Lung (tissue), 12 donors: ENCODE measurements around the gene UXS1. TPM values are rescaled to one million over a fixed set of nuclear protein-coding genes. Genes with fewer than 3 reads are reported as not detected.
A peak's percentile ranks its signal among the peaks of the same experiment; 100 is the strongest.
"Not testable (repeated sequence)": the region's sequence is repeated elsewhere in the genome, so short reads cannot be mapped to it uniquely, and the experiment has no call there.

Experiments
- ATAC-seq: fragments of 200-7000 bp; cut with Tn5 transposase; one replicate; pipeline ENCODE4 v1.9.1; 2020; ENCODE audit warnings: moderate number of reproducible peaks; ENCODE audit not compliant: insufficient read depth, low FRiP score
- DNase-seq, 3 donors: peaks; one replicate each; pipeline ENCODE4 v3.0.0-alpha.2; 2013 to 2017
- H3K27ac ChIP-seq, 2 donors: one replicate each; pipeline ENCODE4 v1.5.1; 2013; ENCODE audit warnings: mild to moderate bottlenecking in 2 of 2, moderate library complexity in 2 of 2, control low read depth in 1 of 2, inconsistent platforms in 1 of 2, low read depth in 1 of 2, low read length in 1 of 2
- H3K27me3 ChIP-seq, 3 donors: one replicate each; pipeline ENCODE4 v1.5.1; 2013; ENCODE audit warnings: low read length in 2 of 3; ENCODE audit not compliant: control insufficient read depth in 3 of 3, insufficient read depth in 3 of 3
- H3K36me3 ChIP-seq, 4 donors: one replicate each; pipeline ENCODE4 v1.5.1; 2013; ENCODE audit warnings: low read length in 4 of 4, mild to moderate bottlenecking in 1 of 4, moderate library complexity in 1 of 4; ENCODE audit not compliant: control insufficient read depth in 4 of 4, insufficient read depth in 4 of 4
- H3K4me1 ChIP-seq, 5 donors: one replicate each; pipeline ENCODE4 v1.5.1; 2013; ENCODE audit warnings: low read length in 5 of 5, mild to moderate bottlenecking in 2 of 5, moderate library complexity in 1 of 5; ENCODE audit not compliant: control insufficient read depth in 5 of 5, insufficient read depth in 5 of 5
- H3K4me3 ChIP-seq: one replicate; pipeline ENCODE4 v1.5.1; 2013; ENCODE audit warnings: mild to moderate bottlenecking, control low read depth, moderate library complexity
- H3K9ac ChIP-seq, 2 donors: one replicate each; pipeline ENCODE4 v1.5.1; 2013; ENCODE audit warnings: low read length in 2 of 2, control low read depth in 1 of 2; ENCODE audit not compliant: insufficient read depth in 1 of 2
- H3K9me3 ChIP-seq, 4 donors: one replicate each; pipeline ENCODE4 v1.5.1; 2013; ENCODE audit warnings: low read length in 3 of 4, mild to moderate bottlenecking in 1 of 4, moderate library complexity in 1 of 4; ENCODE audit not compliant: control insufficient read depth in 4 of 4, insufficient read depth in 3 of 4
- CTCF ChIP-seq: IDR thresholded peaks from 2 replicates; pipeline ENCODE4 v1.5.1; 2012; ENCODE audit warnings: mild to moderate bottlenecking; ENCODE audit errors: control extremely low read depth, extremely low read depth
- WGBS, 2 donors: extraction: QIAGEN DNeasy Blood & Tissue Kit; methylation state at CpG; one replicate each; pipeline ENCODE4 v1.1.7; 2013; 5-methylcytosine and 5-hydroxymethylcytosine counted together
- polyA plus RNA-seq, 2 donors: library from polyadenylated mRNA; stranded (reverse); fragments of 200-250 nt; gene quantifications; one replicate each; pipeline ENCODE4 v1.2.1, GENCODE V29; 2013
- total RNA-seq, 2 donors: library from RNA; depleted of rRNA in 1 of 2; stranded (reverse); fragments of >200 nt in 1 of 2; gene quantifications; one replicate each; pipeline ENCODE4 v1.2.1, GENCODE V29; 2014 to 2021
- donor health status: control.
- donor health status: control.
- donor health status: Bipolar disorder and iron deficiency.
- donor health status: healthy.
- donor health status: DM: yes; HTN: yes; CAD: no.

Gene UXS1
- total and polyA plus RNA-seq, 4 donors = 24.6 to 96.5 (median 43.1) TPM

- H3K9me3 ChIP-seq = no peaks in the 10 kb centered on the region
- H3K27ac ChIP-seq = peak overlapping the region in 1 of 2 donors; percentile 66
- ATAC-seq (no peak), DNase-seq (peak in 1 of 3 donors; percentile 34)
- peaks cover 0 to 2% (median 0%) of the 10 kb centered on the region in 4 donors for H3K36me3 ChIP-seq
- TF ChIP-seq CTCF = no peak
- WGBS, 2 donors = 77 to 80% methylated on average over 14 of the region's 14 CpGs
- H3K4me3 ChIP-seq = no peak overlapping the region
- H3K4me1 ChIP-seq = peaks cover 0 to 35% (median 22%) of the 10 kb centered on the region in 5 donors
- H3K27me3 ChIP-seq = no peaks in the 10 kb centered on the region
- peak overlapping the region in 1 of 2 donors; percentile 19 for H3K9ac ChIP-seq
Observed at GRCh38 chr2:106137731-106138521, 56.2 kb downstream of the UXS1 start.

GRCh38 chr2:106131192-106131591 is 62.9 kb downstream of the UXS1 start:
- 64% methylated on average over 12 of the region's 14 CpGs; no CpG with 5 or more reads in 1 of the 2 donors for WGBS, 2 donors
- not testable (repeated sequence) for DNase-seq, H3K4me3 ChIP-seq, H3K4me1 ChIP-seq, H3K9ac ChIP-seq, H3K9me3 ChIP-seq, ATAC-seq, H3K27me3 ChIP-seq, H3K27ac ChIP-seq
- H3K36me3 ChIP-seq = peaks cover 0 to 12% (median 9%) of the 10 kb centered on the region in 4 donors

- no peak for TF ChIP-seq CTCF
- ATAC-seq = no peak
- H3K27ac ChIP-seq = peak overlapping the region in 1 of 2 donors; percentile 43
Observed at GRCh38 chr2:106130251-106130998, 63.7 kb downstream of the UXS1 start.

GRCh38 chr2:106129592-106129991 is 64.5 kb downstream of the UXS1 start:
- WGBS, 2 donors = 89 to 96% methylated on average over 2 of the region's 2 CpGs
- H3K9ac ChIP-seq = no peak overlapping the region

More at GRCh38 chr2:106130251-106130998, 63.7 kb downstream of the UXS1 start:
- Histone ChIP-seq H3K36me3 (peaks cover 0 to 15% (median 9%) of the 10 kb centered on the region in 4 donors), H3K4me1 (no peaks in the 10 kb centered on the region), H3K4me3 (no peak overlapping the region), H3K9me3 (no peaks in the 10 kb centered on the region), H3K27me3 (no peaks in the 10 kb centered on the region), H3K9ac (no peak overlapping the region)
- 84 to 85% methylated on average over 13 of the region's 13 CpGs for WGBS, 2 donors
- no peak for DNase-seq

More at GRCh38 chr2:106129592-106129991, 64.5 kb downstream of the UXS1 start:
- Histone ChIP-seq H3K27me3 (no peaks in the 10 kb centered on the region), H3K27ac (no peak overlapping the region), H3K4me1 (peaks cover 0 to 4% (median 0%) of the 10 kb centered on the region in 5 donors), H3K4me3 (no peak overlapping the region), H3K9me3 (no peaks in the 10 kb centered on the region), H3K36me3 (peaks cover 0 to 15% (median 9%) of the 10 kb centered on the region in 4 donors)
- no peak for TF ChIP-seq CTCF
- no peak for ATAC-seq
- DNase-seq = no peak
